ENCODE measurements around the gene BRSK2.
"Not testable (repeated sequence)": the region's sequence is repeated elsewhere in the genome, so short reads cannot be mapped to it uniquely, and the experiment has no call there.

Gene BRSK2

GRCh38 chr11:1389932-1390568, at the start of gene BRSK2:
BRSK2 (plus strand) TSS chr11:1389934; CDS start chr11:1390285, 351 bp downstream.
- DNase-seq (ENCODE audit: low read depth in 2 of 2), result no peak

GRCh38 chr11:1340111-1340510, 49.6 kb upstream of the BRSK2 start:
- no peak for DNase-seq (ENCODE audit: low read depth in 2 of 2)

DNA sequence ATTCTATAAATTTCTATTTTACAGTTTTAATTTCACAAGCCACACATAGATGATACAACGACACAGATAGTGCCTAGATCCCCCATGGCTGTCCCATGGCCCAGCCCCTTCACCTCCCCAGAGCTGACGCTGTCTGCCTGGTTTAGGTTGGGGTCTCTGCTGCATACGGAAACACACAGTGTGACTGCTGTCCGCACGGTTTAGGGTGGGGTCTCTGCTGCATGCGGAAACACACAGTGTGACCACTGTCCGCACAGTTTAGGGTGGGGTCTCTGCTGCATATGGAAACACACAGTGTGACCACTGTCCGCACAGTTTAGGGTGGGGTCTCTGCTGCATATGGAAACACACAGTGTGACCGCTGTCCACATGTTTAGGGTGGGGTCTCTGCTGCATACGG, 48.5 kb upstream of the BRSK2 start:
- DNase-seq (ENCODE audit: low read depth in 2 of 2), result not testable (repeated sequence)

GRCh38 chr11:1341928-1342524, 47.7 kb upstream of the BRSK2 start:
- no peak for DNase-seq (ENCODE audit: low read depth in 2 of 2)

GRCh38 chr11:1342946-1343345, 46.8 kb upstream of the BRSK2 start:
- no peak for DNase-seq (ENCODE audit: low read depth in 2 of 2)

DNA sequence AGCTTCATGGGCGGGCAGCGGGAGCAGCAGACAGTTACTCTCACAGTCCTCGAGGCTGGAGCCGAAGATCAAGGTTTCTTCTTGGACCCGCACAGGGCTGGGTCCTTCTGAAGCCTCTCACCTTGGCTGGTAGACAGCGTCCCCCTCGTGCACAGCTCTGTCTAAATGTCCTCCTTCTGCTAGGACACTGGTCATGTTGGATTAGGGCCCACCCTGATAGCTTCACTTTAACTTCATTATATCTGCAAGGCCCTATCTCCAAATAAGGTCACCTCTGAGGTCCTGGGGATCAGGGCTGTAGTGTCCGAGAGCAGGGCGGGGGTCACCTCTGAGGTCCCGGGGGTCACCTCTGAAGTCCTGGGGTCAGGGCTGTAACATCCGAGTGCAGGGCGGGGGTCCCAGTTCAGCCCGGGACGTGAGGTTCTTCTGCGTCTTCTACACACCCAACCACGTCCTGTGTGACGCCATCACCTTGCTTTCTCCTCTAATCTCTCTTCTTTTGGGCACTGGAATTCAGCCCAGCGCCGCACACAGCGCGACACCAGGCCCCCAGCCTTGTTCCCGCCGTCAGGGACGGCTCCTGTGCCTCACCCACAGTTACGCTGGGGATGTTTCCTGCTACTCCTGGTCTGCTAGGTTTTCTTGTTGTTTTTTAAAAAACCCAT, 46.2 kb upstream of the BRSK2 start:
- DNase-seq (ENCODE audit: low read depth in 2 of 2), result no peak

GRCh38 chr11:1344056-1344635, 45.6 kb upstream of the BRSK2 start:
- no peak for DNase-seq (ENCODE audit: low read depth in 2 of 2)

- no peak for DNase-seq (ENCODE audit: low read depth in 2 of 2)
Measured at GRCh38 chr11:1345737-1346513, 43.8 kb upstream of the BRSK2 start.

- DNase-seq (ENCODE audit: low read depth in 2 of 2), result no peak
Measured at GRCh38 chr11:1346669-1347390, 42.9 kb upstream of the BRSK2 start.

GRCh38 chr11:1347411-1347999, 42.2 kb upstream of the BRSK2 start:
- DNase-seq (ENCODE audit: low read depth in 2 of 2), result not testable (repeated sequence)

DNA sequence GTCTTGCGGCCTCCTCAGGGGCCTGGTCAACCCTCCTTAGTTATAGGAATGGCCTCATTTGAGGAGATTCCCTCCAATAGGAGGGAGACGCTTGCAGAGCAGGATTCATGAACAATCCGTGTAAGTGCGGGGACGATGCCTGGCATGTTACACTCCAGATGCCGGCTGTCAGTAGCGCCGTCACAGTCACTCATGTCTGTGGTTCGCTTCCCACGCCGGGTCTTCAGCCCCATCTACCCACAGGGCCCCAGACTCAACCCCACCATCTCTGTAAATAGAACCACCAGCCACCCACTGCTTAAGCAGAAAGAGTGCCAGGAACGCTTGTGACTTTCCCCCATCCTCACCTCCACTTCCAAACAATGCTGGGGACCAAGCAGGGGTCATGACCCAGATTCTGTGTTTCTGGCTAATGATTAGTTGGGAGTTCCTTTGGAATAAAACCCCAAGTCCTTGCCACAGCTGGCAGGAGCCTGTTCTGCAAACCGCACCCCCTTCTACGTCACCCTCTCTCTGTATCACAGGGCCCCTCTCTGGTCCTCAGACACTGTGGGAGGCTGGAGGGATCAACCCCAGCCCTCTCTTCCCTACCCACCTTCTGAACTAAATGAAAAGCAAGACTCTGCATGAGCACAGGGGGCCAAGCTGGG, 41.5 kb upstream of the BRSK2 start:
- no peak for DNase-seq (ENCODE audit: low read depth in 2 of 2)

DNA sequence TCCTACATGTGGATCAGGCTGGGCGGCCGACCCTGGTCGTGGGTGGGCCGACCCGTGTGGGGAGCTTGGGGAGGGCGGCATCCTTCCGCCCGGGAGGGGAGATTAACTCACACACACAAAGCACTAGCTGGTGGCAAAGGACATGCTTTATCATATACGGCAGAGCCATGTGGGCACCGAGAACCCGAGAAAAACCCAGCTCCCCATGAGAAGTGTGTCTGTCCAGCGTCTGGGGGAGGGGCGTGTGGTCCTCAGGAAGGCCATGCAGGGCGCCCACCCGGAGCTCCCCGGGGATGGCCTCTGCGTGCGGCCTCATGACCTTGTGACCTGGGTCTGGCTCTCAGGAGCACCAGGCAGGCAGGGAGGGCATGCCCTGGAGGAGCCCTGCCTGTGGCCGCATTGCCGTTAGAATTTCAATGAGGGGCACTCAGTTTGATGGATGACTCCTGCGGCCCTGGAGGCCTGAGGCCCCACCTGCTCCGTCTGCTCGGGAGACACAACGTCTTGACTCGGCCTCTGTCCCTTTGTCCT, 40.9 kb upstream of the BRSK2 start:
- DNase-seq (ENCODE audit: low read depth in 2 of 2), result no peak

DNA sequence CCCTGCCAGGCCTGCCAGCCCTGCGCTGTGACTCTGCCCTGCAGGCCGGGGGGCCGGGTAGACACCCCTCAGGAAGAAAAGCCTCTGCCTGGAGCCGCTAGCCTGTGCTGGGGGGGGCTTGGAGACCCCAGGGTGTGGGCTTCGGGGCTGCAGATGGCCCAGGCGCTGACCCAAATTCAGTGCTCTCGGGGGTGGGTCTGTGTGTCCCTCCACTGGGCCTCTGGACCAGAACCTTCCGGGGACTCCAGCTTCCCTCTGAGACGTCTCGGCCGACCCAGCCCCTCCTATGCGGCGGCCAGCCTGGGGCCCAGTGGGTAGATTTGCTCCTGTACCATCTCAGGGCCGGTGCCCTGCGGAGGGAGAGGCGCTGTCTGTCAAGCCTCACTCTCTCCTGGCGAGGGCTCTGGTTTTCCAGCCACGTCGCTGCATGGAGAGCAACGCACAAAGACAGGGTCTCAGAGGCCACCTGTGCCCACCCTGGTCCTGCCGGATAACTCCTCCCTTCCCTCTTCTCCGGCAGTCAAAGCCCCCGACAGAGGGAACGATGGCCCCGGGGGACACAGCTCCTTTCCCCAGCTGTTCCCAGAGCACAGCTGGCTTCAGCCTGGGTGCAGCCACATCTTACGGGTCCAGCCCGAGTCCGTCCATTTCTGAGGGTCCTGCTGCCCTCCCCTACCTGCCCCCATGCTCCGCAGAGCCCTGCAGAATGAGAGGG, 40.2 kb upstream of the BRSK2 start:
- no peak for DNase-seq (ENCODE audit: low read depth in 2 of 2)

- DNase-seq (ENCODE audit: low read depth in 2 of 2), result no peak
Measured at GRCh38 chr11:1350086-1350725, 39.5 kb upstream of the BRSK2 start.

GRCh38 chr11:1351278-1351937, 38.3 kb upstream of the BRSK2 start:
- no peak for DNase-seq (ENCODE audit: low read depth in 2 of 2)

DNA sequence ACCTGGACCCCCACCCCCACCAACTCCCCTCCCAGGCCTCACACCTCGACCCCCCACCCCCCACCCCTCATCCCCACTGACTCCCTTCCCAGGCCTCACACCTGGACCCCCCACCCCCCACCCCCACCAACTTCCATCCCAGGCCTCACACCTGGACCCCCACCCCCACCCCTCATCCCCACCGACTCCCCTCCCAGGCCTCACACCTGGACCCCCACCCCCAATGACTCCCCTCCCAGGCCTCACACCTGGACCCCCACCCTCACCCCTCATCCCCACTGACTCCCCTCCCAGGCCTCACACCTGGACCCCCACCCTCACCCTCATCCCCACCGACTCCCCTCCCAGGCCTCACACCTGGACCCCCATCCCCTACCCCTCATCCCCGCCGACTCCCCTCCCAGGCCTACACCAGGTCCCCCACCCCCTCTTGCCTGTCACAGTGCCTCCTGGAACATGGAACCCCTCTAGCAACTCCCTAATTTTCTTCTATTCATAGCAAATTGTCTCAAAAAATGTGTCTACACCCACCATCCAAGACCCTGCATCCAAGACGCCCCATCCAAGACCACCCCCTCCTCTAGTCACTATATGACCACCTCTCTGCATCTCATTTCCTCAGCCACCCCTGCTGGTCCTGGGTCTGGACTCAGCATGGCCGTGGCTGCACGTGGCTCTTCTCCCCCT, 36.9 kb upstream of the BRSK2 start:
- DNase-seq (ENCODE audit: low read depth in 2 of 2), result no peak

DNA sequence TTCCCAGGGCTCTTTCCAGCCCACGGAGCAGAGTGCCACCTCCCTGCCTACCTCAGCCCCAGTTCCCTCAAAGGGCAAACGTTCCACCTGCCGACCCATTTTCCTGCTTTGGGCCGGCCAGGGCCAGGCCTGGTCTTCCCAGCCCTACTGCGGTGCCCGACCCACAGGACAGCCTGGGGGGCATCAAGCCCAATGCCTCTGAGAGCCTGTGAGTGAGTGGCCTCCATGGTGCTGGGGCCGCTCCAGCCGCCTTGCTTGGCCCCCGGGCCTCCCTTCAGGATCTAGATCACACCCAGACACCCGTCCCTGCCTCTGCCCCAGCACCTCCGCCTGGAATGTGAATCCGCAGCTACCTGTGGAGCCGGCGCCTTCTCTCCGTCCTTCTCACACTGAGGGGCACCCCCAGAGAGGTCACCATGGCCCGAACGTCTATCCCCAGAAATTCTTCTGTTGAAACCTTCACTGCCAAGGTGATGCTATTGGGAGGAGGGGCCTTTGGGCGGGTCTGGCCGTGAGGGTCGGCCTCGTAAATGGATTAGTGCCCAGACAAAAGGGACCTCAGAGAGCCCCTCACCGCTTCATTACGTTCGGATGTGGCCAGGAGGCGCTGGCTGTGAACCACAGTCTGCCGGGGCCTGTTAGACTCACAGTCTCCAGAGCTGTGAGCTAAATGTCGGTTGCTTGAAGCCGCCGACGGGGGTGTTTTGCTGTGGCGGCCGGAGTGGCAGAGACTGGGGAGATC, 36.2 kb upstream of the BRSK2 start:
- DNase-seq (ENCODE audit: low read depth in 2 of 2), result no peak

Data from stimulated activated CD4-positive, alpha-beta T cell treated with anti-CD3 and anti-CD28 coated beads, Interleukin-1b, Interleukin-23, amount 100 ng/mL, for 4 hours (primary cell).